Measurements from ENCODE around the gene HNRNPH2. TPM values are rescaled to one million over a fixed set of nuclear protein-coding genes. Genes with fewer than 3 reads are reported as not detected.

The HNRNPH2 gene, protein sequence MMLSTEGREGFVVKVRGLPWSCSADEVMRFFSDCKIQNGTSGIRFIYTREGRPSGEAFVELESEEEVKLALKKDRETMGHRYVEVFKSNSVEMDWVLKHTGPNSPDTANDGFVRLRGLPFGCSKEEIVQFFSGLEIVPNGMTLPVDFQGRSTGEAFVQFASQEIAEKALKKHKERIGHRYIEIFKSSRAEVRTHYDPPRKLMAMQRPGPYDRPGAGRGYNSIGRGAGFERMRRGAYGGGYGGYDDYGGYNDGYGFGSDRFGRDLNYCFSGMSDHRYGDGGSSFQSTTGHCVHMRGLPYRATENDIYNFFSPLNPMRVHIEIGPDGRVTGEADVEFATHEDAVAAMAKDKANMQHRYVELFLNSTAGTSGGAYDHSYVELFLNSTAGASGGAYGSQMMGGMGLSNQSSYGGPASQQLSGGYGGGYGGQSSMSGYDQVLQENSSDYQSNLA
- 41.8 and 47.1 TPM in 2 replicates for total RNA-seq (2014; rRNA removed; shearing (Covaris generic))

DNA sequence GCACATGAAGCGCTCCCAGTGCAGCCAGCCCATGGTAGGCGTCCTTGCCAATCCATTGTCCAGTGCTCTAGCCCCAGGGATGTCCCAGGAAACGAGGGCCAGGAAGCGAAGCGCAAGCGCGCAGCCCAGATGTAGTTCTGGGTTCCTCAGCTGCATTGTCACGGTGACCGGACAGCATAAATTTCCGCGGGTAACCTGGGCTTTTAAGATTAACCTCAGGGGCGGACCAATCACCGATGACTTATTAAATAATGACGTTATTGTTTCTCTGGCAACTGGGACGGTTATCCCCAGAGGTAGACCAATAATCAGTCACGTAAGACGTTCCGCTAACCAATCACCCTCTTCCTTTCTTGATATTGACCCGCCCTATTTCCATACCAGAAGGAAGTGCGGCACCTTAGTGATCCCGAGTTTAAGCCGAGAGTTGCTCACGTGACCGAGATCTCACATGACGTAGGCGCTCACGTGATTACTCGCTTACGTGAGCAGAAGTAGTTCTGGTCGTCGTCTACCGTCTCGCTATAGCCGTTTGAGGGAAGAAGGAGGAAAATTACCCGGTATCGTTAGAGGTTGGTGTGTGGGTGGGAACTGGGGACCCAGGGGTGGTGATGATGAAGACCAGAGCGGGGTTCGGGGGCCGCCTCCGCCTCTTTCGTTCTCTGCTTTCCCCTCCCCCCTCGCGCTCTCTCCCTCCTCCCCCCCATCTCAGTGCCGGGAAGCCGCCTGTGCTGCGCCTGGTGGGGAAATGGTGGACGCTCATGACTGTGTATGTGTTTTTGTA is at the start of gene HNRNPH2, which contains the start of gene GLA:
Gene HNRNPH2, plus strand, starts transcription at position 475 of the 784 bp plus-strand sequence. CDS start 3,767 bp downstream, outside the sequence.
Gene GLA, minus strand, starts transcription at position 178 of the 784 bp plus-strand sequence. Its CDS starts 22 bp downstream, at position 156.

GRCh38 chrX:101385795-101386541 is 22.1 kb upstream of the HNRNPH2 start, which contains the start of gene BTK:
BTK (minus strand) TSS chrX:101386191; CDS start chrX:101375284, 10,907 bp downstream.

DNA sequence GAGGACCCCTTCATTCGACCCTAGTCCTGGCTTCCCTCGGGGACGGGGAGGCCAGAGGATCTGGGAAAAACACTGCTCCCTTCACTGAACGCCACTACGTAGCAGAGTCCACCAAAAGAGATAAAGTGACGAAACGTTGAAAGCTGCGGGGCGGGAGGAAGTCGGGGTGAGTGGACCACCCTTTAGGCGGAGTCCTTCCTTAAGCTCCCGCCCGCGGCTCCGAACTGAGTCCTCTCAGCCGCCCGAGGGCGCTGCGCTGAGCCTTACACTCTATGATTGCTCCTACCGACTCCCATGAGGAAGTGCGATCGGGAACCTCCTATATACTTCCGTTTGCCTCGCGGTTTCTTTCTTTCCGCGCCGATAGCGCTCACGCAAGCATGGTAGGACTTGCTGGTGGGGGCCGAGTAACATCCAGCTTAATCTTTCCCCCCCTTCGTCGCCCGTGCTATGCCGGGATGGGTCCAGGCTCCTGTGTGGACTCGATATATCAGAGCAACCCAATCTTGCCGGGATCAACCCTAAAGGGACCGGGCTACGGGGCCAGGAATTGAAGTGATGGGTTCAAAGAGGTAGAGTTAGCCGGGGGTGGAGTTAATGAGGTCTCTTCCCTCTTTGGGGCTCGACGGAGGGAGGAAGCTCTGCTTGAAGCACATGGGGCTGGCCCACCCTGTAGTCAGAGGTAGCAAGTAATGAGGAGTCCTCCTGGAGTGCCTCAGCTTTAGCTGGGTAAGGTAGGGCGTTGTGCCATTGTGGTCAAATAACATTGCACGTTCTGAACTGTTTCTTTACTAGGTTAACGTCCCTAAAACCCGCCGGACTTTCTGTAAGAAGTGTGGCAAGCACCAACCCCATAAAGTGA is 17.1 kb upstream of the HNRNPH2 start, which contains the start of gene RPL36A:
Gene RPL36A, plus strand, starts transcription at position 348 of the 862 bp plus-strand sequence. Its CDS starts 33 bp downstream, at position 381.

Other genes starting within 250 kb of the HNRNPH2 start
- 0.19 TPM in 1 of 2 replicates, not detected in the other for gene DRP2, start 188.4 kb upstream of the HNRNPH2 start, total RNA-seq (2014; rRNA removed; shearing (Covaris generic))
- not detected in 2 replicates for gene TAF7L, start 116.9 kb upstream of the HNRNPH2 start, total RNA-seq (2014; rRNA removed; shearing (Covaris generic))
- gene TIMM8A, start 59.5 kb upstream of the HNRNPH2 start, total RNA-seq (2014; rRNA removed; shearing (Covaris generic)) = 5.9 and 6.6 TPM in 2 replicates
- gene BTK, start 22.0 kb upstream of the HNRNPH2 start, total RNA-seq (2014; rRNA removed; shearing (Covaris generic)) = not detected in 2 replicates
- gene RPL36A, start 17.2 kb upstream of the HNRNPH2 start, total RNA-seq (2014; rRNA removed; shearing (Covaris generic)) = 2,419 and 2,951 TPM in 2 replicates
- gene GLA, start 297 bp upstream of the HNRNPH2 start, total RNA-seq (2014; rRNA removed; shearing (Covaris generic)) = 21.7 and 22.9 TPM in 2 replicates
- 0.94 and 1.6 TPM in 2 replicates for gene ARMCX4, start 77.2 kb downstream of the HNRNPH2 start, total RNA-seq (2014; rRNA removed; shearing (Covaris generic))
- gene ARMCX1, start 142.3 kb downstream of the HNRNPH2 start, total RNA-seq (2014; rRNA removed; shearing (Covaris generic)) = 0.11 TPM in 1 of 2 replicates, not detected in the other
- 14.3 and 20.7 TPM in 2 replicates for gene ARMCX6, start 209.8 kb downstream of the HNRNPH2 start, total RNA-seq (2014; rRNA removed; shearing (Covaris generic))
- gene ARMCX3, start 214.9 kb downstream of the HNRNPH2 start, total RNA-seq (2014; rRNA removed; shearing (Covaris generic)) = 11.2 and 11.5 TPM in 2 replicates

Data from A375 (cell line).